ENCODE measurements around the gene EGLN2. TPM values are rescaled to one million over a fixed set of nuclear protein-coding genes. Genes with fewer than 3 reads are reported as not detected.
"Not testable (repeated sequence)": the region's sequence is repeated elsewhere in the genome, so short reads cannot be mapped to it uniquely, and the experiment has no call there.

The EGLN2 gene
- total RNA-seq, 1 experiment from 2014 or later = 131 TPM

DNA sequence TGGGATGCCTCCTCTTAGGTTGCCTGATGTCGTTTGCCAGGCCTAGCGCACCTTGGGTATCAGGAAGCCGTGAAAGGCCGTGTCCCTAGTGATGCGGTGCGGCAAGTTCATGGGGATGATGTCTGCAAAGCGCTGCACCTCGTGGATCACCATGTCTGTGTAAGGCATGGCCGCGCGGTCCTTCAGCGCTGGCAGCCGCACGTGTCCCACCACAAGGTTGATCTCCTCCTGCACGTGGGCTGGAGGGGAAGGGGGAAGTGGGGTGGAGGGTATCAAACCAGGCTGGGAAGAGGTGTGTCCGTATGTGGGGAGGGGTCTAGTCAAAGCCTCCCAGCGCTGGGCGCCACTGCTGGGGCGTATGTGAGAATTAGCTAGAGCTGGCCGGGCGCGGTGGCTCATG is 23.2 kb downstream of the EGLN2 start:
- Histone ChIP-seq H3K27me3 (ENCODE audit: insufficient read depth, low read length) (no peaks in the 10 kb centered on the region), H2AK5ac (ENCODE audit: insufficient read length, low read length) (no peak overlapping the region), H4K91ac (ENCODE audit: insufficient read length, low read depth, low read length) (no peak overlapping the region), H3K4ac (ENCODE audit: low read depth, low read length) (no peak overlapping the region), H2AFZ (ENCODE audit: low read length) (no peak overlapping the region), H3K79me2 (ENCODE audit: insufficient read depth, low read length) (no peaks in the 10 kb centered on the region), H4K20me1 (ENCODE audit: control insufficient read depth, insufficient read depth, insufficient read length) (peaks cover 2% of the 10 kb centered on the region), H3K18ac (ENCODE audit: insufficient read length, low read depth, low read length) (no peak overlapping the region), H3K4me1 (ENCODE audit: insufficient read depth, low read length) (no peaks in the 10 kb centered on the region), H4K5ac (ENCODE audit: insufficient read length, low read depth, low read length) (no peak overlapping the region), H4K8ac (replicated peaks; ENCODE audit: insufficient read length, low read depth, low read length) (no peak overlapping the region), H3K9ac (ENCODE audit: extremely low read depth, insufficient read length, low read length) (no peak overlapping the region), H3K23me2 (ENCODE audit: insufficient read length, low read depth, low read length, poor library complexity, severe bottlenecking) (peaks cover 3% of the 10 kb centered on the region), H2BK5ac (ENCODE audit: insufficient read length, low read length) (no peak overlapping the region), H3K79me1 (ENCODE audit: insufficient read depth, low read depth, low read length, poor library complexity, severe bottlenecking) (no peaks in the 10 kb centered on the region), H2BK15ac (ENCODE audit: low read depth, low read length) (no peak overlapping the region), H3K4me2 (ENCODE audit: insufficient read depth, insufficient read length, low read length) (no peak overlapping the region), H3K23ac (ENCODE audit: insufficient read length, low read depth, low read length) (no peak overlapping the region), H2BK120ac (ENCODE audit: low read depth, low read length, poor library complexity, severe bottlenecking) (no peak overlapping the region), H3K14ac (ENCODE audit: insufficient read depth, low read length) (no peak overlapping the region), H3K27ac (ENCODE audit: insufficient read length, low read depth, low read length) (no peak overlapping the region), H3K56ac (ENCODE audit: insufficient read length, low read depth, low read length) (no peak overlapping the region), H2BK12ac (ENCODE audit: insufficient read length, low read depth, low read length) (no peak overlapping the region), H3T11ph (ENCODE audit: low read length) (no peak overlapping the region), H3K9me3 (ENCODE audit: control insufficient read depth, low read depth, low read length) (no peaks in the 10 kb centered on the region), H2BK20ac (ENCODE audit: low read depth, low read length, poor library complexity, severe bottlenecking) (no peak overlapping the region)
- Mint-ChIP-seq H3K4me1 (peaks cover 21 to 26% of the 10 kb centered on the region in 2 experiments), H3K27ac (peak overlapping the region in 2 of 3 experiments; percentile 10 to 77; a peak in 1 of 7 replicates), H3K9me3 (peaks cover 0 to 2% of the 10 kb centered on the region in 2 experiments; a peak in 2 of 5 replicates), H3K27me3 (ENCODE audit: low read depth) (peaks cover 15% of the 10 kb centered on the region), H3K36me3 (ENCODE audit: insufficient read depth in 1 of 3, low read depth in 3 of 3) (peaks cover 0 to 2% (median 0%) of the 10 kb centered on the region in 3 experiments; a peak in 2 of 7 replicates), H3K4me3 (no peak overlapping the region)
- no CpG with 5 or more reads among the region's 22 CpGs for WGBS (ENCODE audit: extremely low coverage, insufficient read length, low lambda C conversion rate)
- TF ChIP-seq, protein P1, sequence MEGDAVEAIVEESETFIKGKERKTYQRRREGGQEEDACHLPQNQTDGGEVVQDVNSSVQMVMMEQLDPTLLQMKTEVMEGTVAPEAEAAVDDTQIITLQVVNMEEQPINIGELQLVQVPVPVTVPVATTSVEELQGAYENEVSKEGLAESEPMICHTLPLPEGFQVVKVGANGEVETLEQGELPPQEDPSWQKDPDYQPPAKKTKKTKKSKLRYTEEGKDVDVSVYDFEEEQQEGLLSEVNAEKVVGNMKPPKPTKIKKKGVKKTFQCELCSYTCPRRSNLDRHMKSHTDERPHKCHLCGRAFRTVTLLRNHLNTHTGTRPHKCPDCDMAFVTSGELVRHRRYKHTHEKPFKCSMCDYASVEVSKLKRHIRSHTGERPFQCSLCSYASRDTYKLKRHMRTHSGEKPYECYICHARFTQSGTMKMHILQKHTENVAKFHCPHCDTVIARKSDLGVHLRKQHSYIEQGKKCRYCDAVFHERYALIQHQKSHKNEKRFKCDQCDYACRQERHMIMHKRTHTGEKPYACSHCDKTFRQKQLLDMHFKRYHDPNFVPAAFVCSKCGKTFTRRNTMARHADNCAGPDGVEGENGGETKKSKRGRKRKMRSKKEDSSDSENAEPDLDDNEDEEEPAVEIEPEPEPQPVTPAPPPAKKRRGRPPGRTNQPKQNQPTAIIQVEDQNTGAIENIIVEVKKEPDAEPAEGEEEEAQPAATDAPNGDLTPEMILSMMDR (conservative IDR thresholded peaks at IDR 0.05) = no peak
- DNase-seq = peak; percentile 25

DNA sequence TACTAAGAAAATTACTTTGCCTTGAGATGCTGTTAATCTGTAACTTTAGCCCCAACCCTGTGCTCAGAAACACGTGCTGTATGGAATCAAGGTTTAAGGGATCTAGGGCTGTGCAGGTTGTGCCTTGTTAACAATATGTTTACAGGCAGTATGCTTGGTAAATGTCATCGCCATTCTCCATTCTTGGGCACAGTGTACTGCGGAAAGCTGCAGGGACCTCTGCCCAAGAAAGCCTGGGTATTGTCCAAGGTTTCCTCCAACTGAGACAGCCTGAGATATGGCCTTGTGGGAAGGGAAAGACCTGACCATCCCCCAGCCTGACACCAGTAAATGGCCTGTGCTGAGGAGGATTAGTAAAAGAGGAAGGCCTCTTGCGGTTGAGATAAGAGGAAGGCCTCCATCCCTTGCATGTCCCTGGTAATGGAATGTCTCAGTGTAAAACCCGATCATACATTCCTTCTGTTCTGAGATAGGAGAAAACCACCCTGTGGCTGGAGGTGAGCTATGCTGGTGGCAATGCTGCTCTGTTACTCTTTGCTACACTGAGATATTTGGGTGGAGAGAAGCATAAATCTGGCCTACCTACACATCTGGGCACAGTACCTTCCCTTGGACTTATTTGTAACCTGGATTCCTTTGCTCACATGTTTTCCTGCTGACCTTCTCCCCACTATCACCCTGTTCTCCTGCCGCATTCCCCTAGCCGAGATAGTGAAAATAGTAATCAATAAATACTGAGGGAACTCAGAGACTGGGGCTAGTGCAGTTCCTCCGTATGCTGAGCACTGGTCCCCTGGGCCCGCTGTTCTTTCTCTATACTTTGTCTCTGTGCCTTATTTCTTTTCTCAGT is 23.9 kb downstream of the EGLN2 start:
- H3K27ac Mint-ChIP-seq = 0 out of 7 replicates have a peak overlapping the region, but pooled peaks of 2 of the 3 experiments have one; percentile 3 to 77
- H3K27me3 Mint-ChIP-seq (ENCODE audit: low read depth); H3K4me3 Mint-ChIP-seq: not testable (repeated sequence)

More for the DNA sequence above, 23.9 kb downstream of the EGLN2 start:
- not testable (repeated sequence) for H2BK5ac ChIP-seq (ENCODE audit: insufficient read length, low read length); H4K91ac ChIP-seq (ENCODE audit: insufficient read length, low read depth, low read length); H3K4ac ChIP-seq (ENCODE audit: low read depth, low read length); H3K23me2 ChIP-seq (ENCODE audit: insufficient read length, low read depth, low read length, poor library complexity, severe bottlenecking); H3K36me3 Mint-ChIP-seq (ENCODE audit: insufficient read depth in 1 of 3, low read depth in 3 of 3); H3K9me3 ChIP-seq (ENCODE audit: control insufficient read depth, low read depth, low read length); H3K18ac ChIP-seq (ENCODE audit: insufficient read length, low read depth, low read length); H2BK120ac ChIP-seq (ENCODE audit: low read depth, low read length, poor library complexity, severe bottlenecking); H3K79me2 ChIP-seq (ENCODE audit: insufficient read depth, low read length); H4K20me1 ChIP-seq (ENCODE audit: control insufficient read depth, insufficient read depth, insufficient read length); H3K4me1 ChIP-seq (ENCODE audit: insufficient read depth, low read length); H3K4me2 ChIP-seq (ENCODE audit: insufficient read depth, insufficient read length, low read length); H3K14ac ChIP-seq (ENCODE audit: insufficient read depth, low read length); H3K9ac ChIP-seq (ENCODE audit: extremely low read depth, insufficient read length, low read length); H2BK12ac ChIP-seq (ENCODE audit: insufficient read length, low read depth, low read length); H2BK15ac ChIP-seq (ENCODE audit: low read depth, low read length); H3K27ac ChIP-seq (ENCODE audit: insufficient read length, low read depth, low read length); H3K23ac ChIP-seq (ENCODE audit: insufficient read length, low read depth, low read length); H4K5ac ChIP-seq (ENCODE audit: insufficient read length, low read depth, low read length); H2AK5ac ChIP-seq (ENCODE audit: insufficient read length, low read length); H3K56ac ChIP-seq (ENCODE audit: insufficient read length, low read depth, low read length); H2BK20ac ChIP-seq (ENCODE audit: low read depth, low read length, poor library complexity, severe bottlenecking); H3T11ph ChIP-seq (ENCODE audit: low read length); H3K9me3 Mint-ChIP-seq; H2AFZ ChIP-seq (ENCODE audit: low read length); H3K27me3 ChIP-seq (ENCODE audit: insufficient read depth, low read length); H4K8ac ChIP-seq (replicated peaks; ENCODE audit: insufficient read length, low read depth, low read length); H3K79me1 ChIP-seq (ENCODE audit: insufficient read depth, low read depth, low read length, poor library complexity, severe bottlenecking)
- H3K4me1 Mint-ChIP-seq = peaks cover 21 to 26% of the 10 kb centered on the region in 2 experiments
- peak; percentile 14 for DNase-seq
- no CpG with 5 or more reads among the region's 9 CpGs for WGBS (ENCODE audit: extremely low coverage, insufficient read length, low lambda C conversion rate)
